Measurements from ENCODE around the gene NDUFB6.
"Not testable (repeated sequence)": the region's sequence is repeated elsewhere in the genome, so short reads cannot be mapped to it uniquely, and the experiment has no call there.

NDUFB6 gene

GRCh38 chr9:32570262-32570661 lies 2.7 kb downstream of the NDUFB6 start:
- no peak for DNase-seq

- no peak for DNase-seq
Measured at GRCh38 chr9:32566770-32567169, 6.2 kb downstream of the NDUFB6 start.

GRCh38 chr9:32565967-32566366 lies 7.0 kb downstream of the NDUFB6 start:
- DNase-seq = no peak

GRCh38 chr9:32558408-32558934 lies 14.5 kb downstream of the NDUFB6 start:
- DNase-seq = no peak

- no peak for DNase-seq
Measured at GRCh38 chr9:32554591-32554990, 18.4 kb downstream of the NDUFB6 start.

- no peak for DNase-seq
Measured at GRCh38 chr9:32554107-32554506, 18.9 kb downstream of the NDUFB6 start.

GRCh38 chr9:32552172-32552872 lies 20.6 kb downstream of the NDUFB6 start, which contains the start of the genes SMIM27 and TOPORS:
SMIM27 (plus strand) TSS chr9:32552327; CDS start chr9:32552435, 108 bp downstream.
TOPORS (minus strand) TSS chr9:32552586; CDS start chr9:32552436, 150 bp downstream.
- DNase-seq = peak; percentile 92

GRCh38 chr9:32551276-32552051 lies 21.5 kb downstream of the NDUFB6 start:
- peak; percentile 57 for DNase-seq

- DNase-seq = peak; percentile 92
Measured at GRCh38 chr9:32550562-32551275, 22.2 kb downstream of the NDUFB6 start.

GRCh38 chr9:32550150-32550561 lies 22.8 kb downstream of the NDUFB6 start:
- peak; percentile 12 for DNase-seq

- DNase-seq = not testable (repeated sequence)
Measured at GRCh38 chr9:32548213-32548612, 24.7 kb downstream of the NDUFB6 start.

GRCh38 chr9:32545884-32546283 lies 27.1 kb downstream of the NDUFB6 start:
- no peak for DNase-seq

- DNase-seq = no peak
Measured at GRCh38 chr9:32543047-32543446, 29.9 kb downstream of the NDUFB6 start.

- no peak for DNase-seq
Measured at GRCh38 chr9:32533816-32534215, 39.1 kb downstream of the NDUFB6 start.

- no peak for DNase-seq
Measured at GRCh38 chr9:32533336-32533735, 39.6 kb downstream of the NDUFB6 start.

- DNase-seq = no peak
Measured at GRCh38 chr9:32526707-32527048, 46.3 kb downstream of the NDUFB6 start.

- DNase-seq = peak; percentile 78
Measured at GRCh38 chr9:32526041-32526706, 46.8 kb downstream of the NDUFB6 start, which contains the start of gene RIGI. RIGI (minus strand) TSS chr9:32526196; CDS start chr9:32526166, 30 bp downstream.

GRCh38 chr9:32525709-32526030 lies 47.3 kb downstream of the NDUFB6 start:
- no peak for DNase-seq

GRCh38 chr9:32524892-32525708 lies 47.9 kb downstream of the NDUFB6 start:
- DNase-seq = peak; percentile 19

GRCh38 chr9:32524558-32524891 lies 48.4 kb downstream of the NDUFB6 start:
- not testable (repeated sequence) for DNase-seq

GRCh38 chr9:32523910-32524309 lies 49.0 kb downstream of the NDUFB6 start:
- no peak for DNase-seq

GRCh38 chr9:32518276-32518675 lies 54.7 kb downstream of the NDUFB6 start:
- no peak for DNase-seq

All from stimulated activated CD4-positive, alpha-beta T cell treated with anti-CD3 and anti-CD28 coated beads, Interleukin-4, amount 100 ng/mL, for 24 hours (primary cell).